Measurements from ENCODE around the gene KCTD5. TPM values are rescaled to one million over a fixed set of nuclear protein-coding genes. Genes with fewer than 3 reads are reported as not detected.
"Not testable (repeated sequence)": the region's sequence is repeated elsewhere in the genome, so short reads cannot be mapped to it uniquely, and the experiment has no call there.

KCTD5 gene
- total RNA-seq, 2 donors from 2014 or later: 29.8 to 32.6 TPM

GRCh38 chr16:2664574-2664982 is 17.7 kb upstream of the KCTD5 start:
- peaks cover 5% of the 10 kb centered on the region for H3K36me3 Mint-ChIP-seq (ENCODE audit: low read depth)

GRCh38 chr16:2666671-2667070 is 15.7 kb upstream of the KCTD5 start:
- H3K36me3 Mint-ChIP-seq (ENCODE audit: low read depth): not testable (repeated sequence)

More at GRCh38 chr16:2664574-2664982, 17.7 kb upstream of the KCTD5 start:
- WGBS, 2 experiments (ENCODE audit: insufficient coverage in 1 of 2, insufficient read length in 1 of 2): 90 to 96% methylated on average over 8 to 9 of the region's 9 CpGs
- H3K4me3 Mint-ChIP-seq: no peak overlapping the region
- DNase-seq: no peak
- H3K4me1 Mint-ChIP-seq: peaks cover 54% of the 10 kb centered on the region
- H3K27ac Mint-ChIP-seq: no peak overlapping the region
- H3K9ac ChIP-seq (ENCODE audit: extremely low read depth, low read length, poor library complexity, severe bottlenecking): no peak overlapping the region
- H3K4me3 ChIP-seq (ENCODE audit: low read length): no peak overlapping the region
- peaks cover 18% of the 10 kb centered on the region for H3K27me3 Mint-ChIP-seq (ENCODE audit: insufficient read depth)
- H3K36me3 ChIP-seq (ENCODE audit: control insufficient read depth, insufficient read depth, low read length): no peaks in the 10 kb centered on the region
- H3K9me3 ChIP-seq (ENCODE audit: control insufficient read depth, low read length): no peaks in the 10 kb centered on the region
- H3K4me1 ChIP-seq (ENCODE audit: control insufficient read depth, insufficient read depth, low read length): peaks cover 10% of the 10 kb centered on the region
- no peaks in the 10 kb centered on the region for H3K27me3 ChIP-seq (ENCODE audit: control insufficient read depth, insufficient read depth, low read length, poor library complexity, severe bottlenecking)
- H3K27ac ChIP-seq (ENCODE audit: low read depth, low read length): no peak overlapping the region
- peaks cover 7% of the 10 kb centered on the region for H3K9me3 Mint-ChIP-seq
- TF ChIP-seq CTCF (conservative IDR thresholded peaks at IDR 0.05): no peak

GRCh38 chr16:2669587-2669986 is 12.7 kb upstream of the KCTD5 start:
- not testable (repeated sequence) for DNase-seq; H3K27ac ChIP-seq (ENCODE audit: low read depth, low read length); H3K9me3 ChIP-seq (ENCODE audit: control insufficient read depth, low read length); H3K4me3 ChIP-seq (ENCODE audit: low read length); H3K27me3 ChIP-seq (ENCODE audit: control insufficient read depth, insufficient read depth, low read length, poor library complexity, severe bottlenecking); H3K9me3 Mint-ChIP-seq; H3K27me3 Mint-ChIP-seq (ENCODE audit: insufficient read depth); H3K36me3 ChIP-seq (ENCODE audit: control insufficient read depth, insufficient read depth, low read length); H3K4me3 Mint-ChIP-seq; H3K36me3 Mint-ChIP-seq (ENCODE audit: low read depth); H3K4me1 ChIP-seq (ENCODE audit: control insufficient read depth, insufficient read depth, low read length); H3K27ac Mint-ChIP-seq; H3K9ac ChIP-seq (ENCODE audit: extremely low read depth, low read length, poor library complexity, severe bottlenecking)
- H3K4me1 Mint-ChIP-seq: peaks cover 46% of the 10 kb centered on the region
- 97 to 100% methylated on average over 3 to 7 of the region's 10 CpGs for WGBS, 2 experiments (ENCODE audit: insufficient coverage in 1 of 2, insufficient read length in 1 of 2)

More at GRCh38 chr16:2666671-2667070, 15.7 kb upstream of the KCTD5 start:
- H3K9me3 ChIP-seq (ENCODE audit: control insufficient read depth, low read length); H3K4me3 ChIP-seq (ENCODE audit: low read length); H3K27me3 Mint-ChIP-seq (ENCODE audit: insufficient read depth); H3K9ac ChIP-seq (ENCODE audit: extremely low read depth, low read length, poor library complexity, severe bottlenecking); H3K36me3 ChIP-seq (ENCODE audit: control insufficient read depth, insufficient read depth, low read length); H3K9me3 Mint-ChIP-seq; DNase-seq; H3K27ac ChIP-seq (ENCODE audit: low read depth, low read length); H3K4me3 Mint-ChIP-seq; H3K27ac Mint-ChIP-seq; H3K27me3 ChIP-seq (ENCODE audit: control insufficient read depth, insufficient read depth, low read length, poor library complexity, severe bottlenecking): not testable (repeated sequence)
- H3K4me1 ChIP-seq (ENCODE audit: control insufficient read depth, insufficient read depth, low read length): peaks cover 10% of the 10 kb centered on the region
- H3K4me1 Mint-ChIP-seq: peaks cover 54% of the 10 kb centered on the region
- 89 to 91% methylated on average over 5 to 7 of the region's 7 CpGs for WGBS, 2 experiments (ENCODE audit: insufficient coverage in 1 of 2, insufficient read length in 1 of 2)

- DNase-seq: peak; percentile 87
- H3K4me1 Mint-ChIP-seq: peaks cover 42% of the 10 kb centered on the region
- not testable (repeated sequence) for H3K27ac ChIP-seq (ENCODE audit: low read depth, low read length); H3K4me3 ChIP-seq (ENCODE audit: low read length); H3K9ac ChIP-seq (ENCODE audit: extremely low read depth, low read length, poor library complexity, severe bottlenecking); H3K36me3 ChIP-seq (ENCODE audit: control insufficient read depth, insufficient read depth, low read length); H3K9me3 ChIP-seq (ENCODE audit: control insufficient read depth, low read length); H3K36me3 Mint-ChIP-seq (ENCODE audit: low read depth); H3K4me1 ChIP-seq (ENCODE audit: control insufficient read depth, insufficient read depth, low read length); H3K9me3 Mint-ChIP-seq; H3K27ac Mint-ChIP-seq; H3K27me3 Mint-ChIP-seq (ENCODE audit: insufficient read depth); H3K4me3 Mint-ChIP-seq; H3K27me3 ChIP-seq (ENCODE audit: control insufficient read depth, insufficient read depth, low read length, poor library complexity, severe bottlenecking)
- peak; percentile 80 for TF ChIP-seq CTCF (conservative IDR thresholded peaks at IDR 0.05)
- WGBS, 2 experiments (ENCODE audit: insufficient coverage in 1 of 2, insufficient read length in 1 of 2): 22% methylated on average over 14 of the region's 15 CpGs; no CpG with 5 or more reads in 1 of the 2 experiments
Measured at GRCh38 chr16:2670017-2670416, 12.3 kb upstream of the KCTD5 start.
